NCI-H526 (cell line): ENCODE data around the gene CETP.
A peak's percentile ranks its signal among the peaks of the same experiment; 100 is the strongest.
"Not testable (repeated sequence)": the region's sequence is repeated elsewhere in the genome, so short reads cannot be mapped to it uniquely, and the experiment has no call there.

Experiments
- DNase-seq, 2 experiments: peaks; one replicate each; lab custom pipeline; 2025; lab: John Stamatoyannopoulos, UW

CETP gene

DNA sequence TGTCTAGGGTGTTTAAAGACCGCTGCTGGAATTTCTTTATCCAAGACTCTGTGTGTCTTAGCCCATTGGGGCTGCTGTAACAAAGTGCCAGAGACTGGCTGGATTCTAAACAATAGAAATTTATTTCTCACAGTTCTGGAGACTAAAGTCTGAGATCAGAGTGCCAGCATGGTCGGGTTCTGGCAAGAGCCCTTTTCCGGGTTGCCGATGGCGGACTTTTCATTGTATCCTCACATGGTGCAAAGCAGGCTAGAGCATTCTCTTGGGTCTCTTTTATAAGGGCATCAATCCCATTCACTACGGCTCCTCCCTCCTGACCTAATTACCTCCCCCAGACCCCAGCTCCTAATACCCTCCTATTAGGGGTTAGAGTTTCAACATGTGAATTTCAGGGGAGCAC, 37.1 kb downstream of the CETP start:
- no peak for DNase-seq

DNA sequence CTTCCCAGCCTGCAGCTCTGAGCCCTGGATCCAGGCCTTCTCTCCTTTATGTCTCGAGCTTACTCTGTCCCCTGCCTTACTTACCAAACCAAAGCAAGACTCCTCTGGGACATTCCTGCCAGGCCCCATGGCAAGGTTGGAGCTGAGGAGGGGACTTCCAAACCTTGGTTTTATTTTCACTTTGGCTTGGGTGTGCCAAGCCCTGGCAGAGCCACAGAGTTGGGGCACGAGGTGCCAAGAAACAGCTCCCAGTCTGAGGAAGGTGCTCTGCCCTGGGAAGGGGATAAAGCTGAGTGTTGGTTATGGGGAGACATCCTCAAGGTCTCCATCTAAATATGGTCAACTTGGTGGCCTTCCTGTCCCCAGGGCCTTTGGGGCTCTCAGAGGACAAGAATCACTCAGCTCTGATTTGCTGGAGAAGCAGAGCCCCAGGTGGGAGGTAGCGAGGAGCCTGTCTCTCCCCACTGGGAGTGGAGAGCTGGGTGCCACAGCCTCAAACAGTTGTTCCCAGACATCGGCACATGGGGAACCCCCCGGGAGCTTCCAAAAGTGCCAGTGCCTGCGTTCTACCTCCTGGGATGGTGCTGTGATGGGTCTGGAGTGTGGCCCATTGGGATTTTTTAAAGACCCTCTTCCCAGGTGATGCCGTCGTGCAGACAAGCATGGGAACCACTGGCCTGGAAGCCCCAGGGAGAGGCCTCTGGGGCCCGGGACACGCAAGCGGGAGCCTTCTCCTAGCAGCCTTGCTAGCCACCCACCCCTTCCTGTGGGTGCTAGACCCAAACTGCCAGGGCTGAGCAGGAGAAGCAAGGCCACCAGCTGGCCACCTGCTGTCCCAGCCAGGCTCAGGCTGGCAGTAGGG, 37.9 kb downstream of the CETP start:
- DNase-seq = no peak

- no peak for DNase-seq
These were observed 38.7 kb downstream of the CETP start for GRCh38 chr16:57000271-57001025.

DNA sequence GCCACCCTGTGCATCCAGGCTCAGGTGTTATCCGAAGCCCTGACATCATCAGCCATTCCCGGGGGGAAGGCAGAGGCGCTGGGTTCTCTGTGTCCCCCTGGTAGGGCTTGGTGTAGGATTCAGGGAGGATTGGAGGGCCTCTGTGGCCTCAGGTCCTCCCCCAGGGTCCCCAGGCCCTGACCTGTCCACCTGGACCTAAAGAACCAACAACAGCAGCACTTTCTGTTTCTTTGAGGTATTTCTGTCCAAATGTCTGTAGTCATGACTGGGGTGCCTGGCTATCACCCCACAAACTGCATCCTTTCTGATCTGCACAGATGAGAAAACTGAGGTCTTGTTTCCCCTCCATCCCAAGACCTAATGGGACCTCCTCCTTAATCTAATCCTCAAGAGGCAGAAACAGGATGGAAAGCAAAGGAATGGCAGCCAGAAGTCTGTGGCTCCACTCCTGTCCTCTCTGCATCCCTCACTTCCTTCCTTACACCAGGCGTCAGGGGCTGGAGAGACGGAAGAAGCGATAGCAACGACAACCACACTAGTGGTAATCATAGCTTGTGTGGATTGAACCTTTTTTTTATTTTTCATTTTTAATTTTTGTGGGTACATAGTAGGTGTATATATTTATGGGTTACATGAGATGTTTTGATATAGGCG, 39.4 kb downstream of the CETP start:
- DNase-seq = no peak

- DNase-seq = no peak
These were observed 42.0 kb downstream of the CETP start for GRCh38 chr16:57003439-57004386.

DNA sequence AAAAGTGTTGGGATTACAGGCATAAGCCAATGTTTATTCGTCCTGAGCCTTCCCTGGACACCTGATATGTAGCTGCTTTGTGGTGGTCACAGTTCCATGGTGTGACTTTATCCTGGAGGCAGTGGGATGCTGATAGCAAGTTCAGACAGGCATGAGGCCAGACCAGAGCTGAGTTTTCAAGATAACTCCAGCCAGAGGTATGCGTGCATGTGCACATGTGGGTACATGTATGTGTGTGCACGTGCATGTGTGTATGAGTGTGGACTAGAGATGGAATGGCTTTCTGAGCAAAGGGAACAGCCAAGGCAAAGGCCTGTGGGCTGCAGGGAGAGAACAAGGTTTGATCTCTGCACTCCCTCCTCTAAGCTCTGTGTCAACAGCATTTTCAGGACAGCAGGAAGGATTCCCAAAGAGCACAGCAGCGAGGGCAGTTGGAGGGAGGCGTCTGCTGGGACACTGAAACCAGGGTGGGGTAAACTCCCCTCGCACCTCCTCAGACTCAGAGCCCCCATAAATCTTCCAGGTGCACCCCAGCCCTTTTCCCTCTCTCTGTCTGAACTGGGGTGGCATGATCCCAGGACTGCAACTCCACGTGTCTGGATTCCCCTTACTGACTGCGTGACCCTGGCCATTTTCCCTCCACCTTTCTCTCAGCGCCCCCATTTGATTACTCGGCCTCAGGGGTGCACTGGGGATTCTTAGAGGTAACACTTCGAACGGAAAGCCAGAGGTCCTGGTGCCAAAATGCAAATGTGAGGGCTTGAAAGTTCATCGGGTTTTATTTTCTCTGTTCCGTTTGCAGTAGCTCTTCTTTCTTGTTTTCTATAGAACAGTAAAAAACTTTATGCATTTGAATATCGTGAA, 42.9 kb downstream of the CETP start:
- no peak for DNase-seq

DNA sequence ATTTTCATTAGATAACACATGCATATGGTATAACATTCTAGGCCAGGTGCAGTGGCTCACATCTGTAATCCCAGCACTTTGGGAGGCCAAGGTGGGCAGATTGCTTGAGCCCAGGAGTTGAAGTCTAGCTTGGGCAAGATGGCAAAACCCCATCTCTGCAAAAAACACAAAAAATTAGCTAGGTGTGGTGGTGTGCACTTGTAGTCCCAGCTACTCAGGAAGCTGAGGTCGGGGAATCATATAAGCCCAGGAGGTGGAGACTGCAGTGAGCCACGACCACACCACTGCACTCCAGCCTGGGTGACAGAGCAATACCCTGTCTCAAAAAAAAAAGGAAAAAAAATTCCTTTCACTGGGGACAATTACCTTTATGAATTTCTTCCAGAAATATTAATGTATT, 43.8 kb downstream of the CETP start:
- DNase-seq = not testable (repeated sequence)

DNA sequence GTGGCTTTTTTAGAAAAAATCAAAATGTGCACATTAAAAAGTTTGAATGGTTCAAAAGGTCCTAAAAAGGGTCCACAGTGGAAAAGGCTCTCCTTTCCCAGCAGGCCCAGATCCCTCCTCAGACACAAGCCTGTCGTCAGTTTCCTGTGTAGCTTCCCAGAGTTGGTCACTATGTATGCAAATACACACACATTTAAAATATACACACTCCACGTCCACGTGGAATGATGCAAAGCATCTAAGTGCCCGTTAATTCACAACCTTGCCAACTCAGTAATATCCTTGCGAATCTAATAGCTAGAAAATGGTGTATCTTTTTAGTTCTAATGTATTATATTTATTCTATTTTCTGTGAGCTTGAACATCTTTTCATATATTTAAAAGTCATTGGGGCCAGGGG, 45.3 kb downstream of the CETP start:
- peak; percentile 66 to 73 for DNase-seq

DNA sequence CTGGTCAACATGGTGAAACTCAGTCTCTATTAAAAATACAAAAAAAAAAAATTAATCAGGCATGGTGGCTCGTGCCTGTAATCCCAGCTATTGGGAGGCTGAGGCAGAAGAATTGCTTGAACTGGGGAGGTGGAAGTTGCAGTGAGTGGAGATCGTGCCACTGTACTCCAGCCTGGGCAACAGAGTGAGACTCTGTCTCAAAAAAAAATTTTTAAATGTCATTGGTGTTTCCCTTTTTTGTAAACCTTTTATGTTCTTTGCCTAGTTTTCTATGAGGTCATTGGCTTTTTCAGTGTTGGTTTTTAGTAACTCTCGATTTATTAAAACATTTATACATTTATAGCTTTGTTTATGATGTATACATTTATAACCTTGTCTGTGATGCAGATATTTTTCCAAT, 45.8 kb downstream of the CETP start:
- no peak for DNase-seq

DNA sequence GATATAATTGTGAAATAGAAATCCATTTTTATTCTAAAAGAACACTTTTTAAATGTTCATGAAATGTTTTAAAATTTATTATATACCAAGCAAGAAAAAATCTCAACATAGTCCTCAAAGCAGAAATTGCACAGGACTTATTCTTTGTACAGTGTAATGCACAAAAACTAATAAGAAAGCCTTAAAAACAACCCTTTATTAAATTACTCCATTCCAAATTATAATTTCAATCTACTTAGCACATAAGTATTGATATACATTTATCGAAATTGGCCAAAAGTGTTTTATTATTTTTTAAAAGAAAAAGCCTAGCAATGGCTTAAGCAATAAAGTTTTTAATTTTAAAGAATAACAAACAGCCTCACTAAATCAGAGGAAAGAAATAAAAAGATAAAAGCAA, 46.7 kb downstream of the CETP start:
- DNase-seq = no peak

- DNase-seq = no peak
These were observed 48.0 kb downstream of the CETP start for GRCh38 chr16:57009643-57010170.

DNA sequence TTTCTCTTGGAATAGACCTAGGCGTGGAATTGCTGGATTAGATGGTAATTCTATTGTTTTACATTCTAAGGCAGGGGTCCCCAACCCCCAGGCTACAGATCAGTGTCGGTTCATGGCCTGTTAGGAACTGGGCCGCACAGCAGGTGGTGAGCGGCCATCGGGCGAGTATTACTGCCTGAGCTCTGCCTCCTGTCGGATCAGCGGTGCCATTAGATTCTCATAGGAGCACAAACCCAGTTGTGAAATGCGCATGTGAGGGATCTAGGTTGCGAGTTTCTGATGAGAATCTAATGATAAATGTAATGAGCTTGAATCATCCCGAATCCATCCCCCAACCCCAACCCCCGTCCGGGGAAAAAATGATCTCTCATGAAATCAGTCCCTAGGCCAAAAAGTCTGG, 50.6 kb downstream of the CETP start:
- no peak for DNase-seq

- DNase-seq = no peak
These were observed 51.5 kb downstream of the CETP start for GRCh38 chr16:57013229-57013628.

- no peak for DNase-seq
These were observed 52.2 kb downstream of the CETP start for GRCh38 chr16:57013902-57014301.

DNA sequence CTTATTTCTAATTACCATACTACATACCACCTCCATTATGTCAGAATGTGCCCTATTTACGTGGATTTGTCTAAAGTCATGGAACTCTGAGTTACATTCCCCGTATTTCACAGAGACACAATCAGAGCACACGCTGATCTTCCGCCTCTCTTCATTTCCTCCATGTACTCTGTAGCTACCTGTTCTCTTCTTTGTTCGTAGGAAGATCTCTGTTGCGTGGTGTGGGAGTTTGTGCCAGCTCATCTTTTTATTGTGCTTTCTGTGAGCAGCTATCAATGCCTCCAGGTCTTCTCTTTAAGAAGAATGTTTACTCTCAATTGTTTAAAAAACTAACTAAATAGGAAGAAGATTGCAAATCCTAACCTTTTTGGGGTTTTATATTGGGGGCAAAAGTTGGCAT, 54.6 kb downstream of the CETP start:
- no peak for DNase-seq

GRCh38 chr16:57016831-57017230, 55.1 kb downstream of the CETP start:
- no peak for DNase-seq

- no peak for DNase-seq
These were observed 55.5 kb downstream of the CETP start for GRCh38 chr16:57017251-57017650.

- DNase-seq = no peak
These were observed 58.0 kb downstream of the CETP start for GRCh38 chr16:57019746-57020145.

DNA sequence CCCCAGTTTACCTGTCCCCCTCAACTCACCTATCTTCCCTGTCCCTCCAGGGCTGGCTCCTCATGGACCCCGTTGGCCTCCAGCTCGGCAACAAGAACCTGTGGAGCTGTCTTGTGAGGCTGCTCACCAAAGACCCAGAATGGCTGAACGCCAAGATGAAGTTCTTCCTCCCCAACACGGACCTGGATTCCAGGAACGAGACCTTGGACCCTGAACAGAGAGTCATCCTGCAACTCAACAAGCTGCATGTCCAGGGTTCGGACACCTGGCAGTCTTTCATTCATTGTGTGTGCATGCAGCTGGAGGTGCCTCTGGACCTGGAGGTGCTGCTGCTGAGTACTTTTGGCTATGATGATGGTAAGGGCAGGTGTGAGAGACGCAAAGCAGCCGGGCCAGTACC, 58.9 kb downstream of the CETP start:
- no peak for DNase-seq

DNA sequence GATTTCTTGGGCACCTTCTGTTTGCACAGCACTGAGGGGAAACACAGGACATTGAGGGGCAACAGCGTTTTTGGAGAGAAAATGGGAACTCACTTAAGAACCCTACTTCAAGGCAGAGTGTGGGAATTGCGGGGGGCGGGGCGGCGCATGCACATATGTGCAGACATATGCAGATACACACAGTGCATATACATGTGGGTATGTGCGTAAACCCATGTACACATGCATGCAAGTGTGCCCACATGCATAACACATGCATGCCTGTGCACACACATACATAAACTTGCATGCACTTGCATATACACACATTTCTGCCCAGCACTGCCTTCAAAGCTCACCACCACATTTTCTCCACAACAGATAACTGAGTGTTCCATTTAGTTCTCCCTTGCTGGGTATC, 60.0 kb downstream of the CETP start:
- DNase-seq = no peak

DNA sequence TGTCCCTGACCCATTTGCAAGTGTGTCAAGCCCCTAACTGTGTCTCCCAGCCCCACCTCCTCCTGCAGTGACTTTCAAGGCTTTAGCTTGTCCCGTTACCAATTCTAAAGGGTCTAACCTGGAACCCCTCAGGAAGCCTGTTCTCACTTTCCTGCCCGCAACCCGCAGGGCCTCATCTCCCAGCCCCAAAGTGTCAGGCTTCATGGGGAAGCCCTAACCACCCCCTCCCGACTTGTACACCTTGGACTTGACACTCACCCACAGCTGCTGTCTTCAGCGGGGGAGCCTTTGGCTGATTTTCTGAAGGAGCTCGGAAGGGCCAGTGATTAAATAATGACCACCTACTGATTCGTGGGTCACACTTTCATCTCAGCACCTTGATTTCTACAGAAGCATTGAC, 60.7 kb downstream of the CETP start:
- DNase-seq = no peak
